GM21381 (cell line): ENCODE measurements around the gene LRP6.
A peak's percentile ranks its signal among the peaks of the same experiment; 100 is the strongest.
"Not testable (repeated sequence)": the region's sequence is repeated elsewhere in the genome, so short reads cannot be mapped to it uniquely, and the experiment has no call there.

Experiments used
- ATAC-seq: cut with Tn5 transposase; IDR thresholded peaks from one replicate; pipeline ENCODE4 v1.9.1; 2021; ENCODE audit warnings: mild to moderate bottlenecking, moderate library complexity; ENCODE audit not compliant: unreplicated experiment

Gene LRP6

DNA sequence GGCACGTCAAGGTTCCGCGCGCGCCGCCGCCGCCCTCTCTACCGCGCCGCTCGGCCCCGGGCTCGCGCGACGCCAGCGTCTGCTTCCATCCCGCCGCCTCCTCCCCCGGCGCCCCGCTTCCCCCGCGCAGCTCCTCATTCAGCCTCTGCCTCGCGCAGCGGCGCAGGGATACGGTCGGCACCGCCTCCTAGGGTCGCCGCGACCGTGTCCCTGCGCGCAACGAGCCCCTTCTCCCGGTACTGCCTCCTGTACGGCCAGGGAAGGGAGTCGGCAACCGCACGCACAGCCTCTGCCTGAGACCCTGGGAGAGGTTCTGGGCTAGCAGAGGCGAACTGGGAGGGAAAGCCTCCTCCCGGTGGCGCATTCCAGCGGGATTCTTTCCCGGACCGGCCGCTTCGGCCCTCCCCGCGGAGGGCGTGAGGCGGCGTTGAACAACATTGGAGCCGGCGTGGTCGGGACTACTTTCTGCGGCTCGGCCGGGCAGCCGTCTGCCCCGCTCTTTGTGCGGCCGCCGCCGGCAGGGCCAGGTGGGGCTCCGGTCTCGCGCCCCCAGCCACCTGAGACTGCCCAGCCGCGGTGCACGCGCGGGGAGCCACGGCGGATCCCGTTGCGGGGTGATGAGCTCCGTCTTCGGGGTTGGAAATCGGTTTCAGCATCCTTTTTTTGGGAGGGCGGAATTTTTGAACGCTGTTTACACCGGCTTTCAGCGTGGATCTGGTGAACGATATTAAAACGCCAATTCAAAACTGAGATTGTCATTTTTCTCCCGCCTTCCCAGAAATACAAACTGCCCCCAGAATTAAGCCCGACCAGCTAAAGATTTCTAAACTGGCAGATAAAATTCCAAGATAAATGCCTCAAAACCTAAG is at the start of gene LRP6:
Gene LRP6 (minus strand): TSS at position 172 of the 869 bp plus-strand sequence. CDS start 309 bp downstream, outside the sequence.
- ATAC-seq: peak; percentile 79

- ATAC-seq: no peak
Observed at GRCh38 chr12:12315838-12316237, 49.0 kb upstream of the LRP6 start.

DNA sequence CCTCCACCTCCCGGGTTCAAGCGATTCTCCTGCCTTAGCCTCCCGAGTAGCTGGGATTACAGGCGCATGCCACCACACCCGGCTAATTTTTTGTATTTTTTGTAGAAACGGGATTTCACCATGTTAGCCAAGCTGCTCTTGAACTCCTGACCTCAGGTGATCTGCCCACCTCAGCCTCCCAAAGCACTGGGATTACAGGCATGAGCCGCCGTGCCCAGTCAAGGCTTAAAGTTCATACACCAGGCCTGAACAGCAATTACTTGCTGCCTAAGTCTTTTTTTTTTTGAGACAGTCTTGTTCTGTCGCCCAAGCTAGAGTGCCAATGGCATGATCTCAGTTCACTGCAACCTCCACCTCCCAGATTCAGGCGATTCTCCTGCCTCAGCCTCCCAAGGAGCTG is 43.9 kb upstream of the LRP6 start:
- ATAC-seq: not testable (repeated sequence)

- no peak for ATAC-seq
Observed at GRCh38 chr12:12305568-12306300, 38.9 kb upstream of the LRP6 start.

DNA sequence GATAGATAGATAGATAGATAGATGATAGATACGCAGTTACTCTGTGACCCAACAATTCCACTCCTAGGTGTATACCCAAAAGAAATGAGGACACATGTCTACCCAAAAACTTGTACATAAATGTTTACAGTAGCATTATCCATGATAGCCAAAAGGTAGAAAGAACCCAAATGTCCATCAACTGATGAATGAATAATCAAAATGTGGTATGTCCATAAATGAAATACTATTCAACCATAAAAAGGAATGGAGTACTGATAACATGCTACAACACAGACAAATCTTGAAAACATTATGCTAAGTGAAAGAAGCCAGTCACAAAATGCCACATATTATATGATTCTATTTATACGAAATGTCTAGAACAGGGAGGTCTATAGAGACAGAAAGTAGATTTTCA is 36.1 kb upstream of the LRP6 start:
- no peak for ATAC-seq

GRCh38 chr12:12301122-12301521 is 34.3 kb upstream of the LRP6 start:
- ATAC-seq: no peak

DNA sequence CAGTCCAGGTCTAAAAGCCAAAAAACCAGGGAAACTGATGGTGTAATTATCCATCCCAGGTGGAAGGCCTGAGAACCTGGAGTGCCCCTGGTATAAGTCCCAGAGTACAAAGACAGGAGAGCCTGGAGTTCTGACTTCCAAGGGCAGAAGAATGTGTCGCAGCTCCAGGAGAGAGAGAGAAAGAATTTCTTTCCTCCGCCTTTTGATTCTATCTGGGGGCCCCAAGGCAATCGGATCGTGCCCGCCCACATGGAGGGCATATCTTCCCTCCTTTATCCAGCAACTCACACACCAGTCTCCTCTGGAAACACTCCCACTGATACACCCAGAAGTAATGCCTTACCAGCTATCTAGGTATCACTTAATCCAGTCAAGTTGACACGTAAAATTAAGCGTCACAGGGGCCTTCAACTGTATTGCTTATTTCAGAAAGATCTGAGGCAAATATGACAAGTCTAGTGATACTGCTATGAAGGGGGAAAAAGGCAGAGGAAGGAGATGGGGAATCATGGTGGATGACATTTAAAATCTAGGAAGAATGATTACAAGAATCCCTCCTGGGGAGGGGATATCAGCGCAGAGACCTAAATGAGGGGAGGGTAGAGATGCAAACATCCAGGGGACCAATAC is 30.5 kb upstream of the LRP6 start:
- ATAC-seq: no peak

- ATAC-seq: no peak
Observed at GRCh38 chr12:12294215-12295005, 27.6 kb upstream of the LRP6 start.

DNA sequence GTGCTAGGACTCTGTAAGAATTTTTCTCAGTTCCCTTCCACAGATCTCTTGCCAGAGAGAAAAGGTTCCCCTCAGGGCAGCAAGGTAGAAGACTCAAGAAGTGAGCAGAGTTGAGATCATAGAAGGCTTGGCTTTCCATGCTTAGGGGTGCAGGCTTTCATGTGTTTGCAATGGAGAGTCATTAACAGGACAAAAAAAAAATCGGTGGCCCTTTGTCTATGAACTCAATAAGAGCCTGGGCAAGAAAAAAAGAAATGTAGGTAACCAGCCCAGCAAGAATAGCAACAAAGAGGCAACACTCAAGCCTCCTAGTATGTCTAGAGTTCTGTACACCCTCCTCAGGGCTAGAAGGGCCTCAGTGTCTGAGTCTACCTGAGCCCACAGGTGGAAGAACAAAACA is 23.4 kb upstream of the LRP6 start:
- no peak for ATAC-seq

- no peak for ATAC-seq
Observed at GRCh38 chr12:12286441-12286840, 19.6 kb upstream of the LRP6 start.

DNA sequence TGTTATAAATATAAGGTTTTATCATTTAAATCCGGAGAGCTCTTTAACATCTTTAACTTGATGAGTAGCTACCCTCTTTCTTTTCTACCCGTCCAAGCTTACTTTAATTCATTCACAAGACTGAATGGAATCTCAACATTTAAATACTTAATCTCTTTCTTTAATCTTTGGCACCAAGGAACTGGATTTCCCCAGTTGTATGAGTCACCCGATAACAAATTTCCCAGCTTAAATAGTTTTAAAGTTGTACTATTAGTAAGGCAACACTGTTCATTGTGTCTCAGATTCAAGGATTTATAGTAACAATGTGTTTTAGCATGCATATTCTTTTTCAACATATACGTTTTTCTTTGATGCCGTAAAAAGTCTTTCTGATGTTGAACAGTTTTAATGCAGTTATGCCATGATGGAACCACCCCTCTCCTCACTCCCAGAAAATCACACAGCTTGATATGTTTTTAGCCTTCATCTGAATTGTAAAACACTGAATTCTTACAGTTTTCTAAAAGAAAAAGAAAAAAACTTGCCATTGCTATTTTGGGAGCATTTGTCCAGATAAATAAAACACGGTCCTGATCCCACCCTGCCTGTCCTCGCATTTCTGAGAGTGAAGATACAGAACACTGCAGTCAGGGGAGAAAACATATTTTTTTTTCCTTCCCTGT is 16.0 kb upstream of the LRP6 start:
- no peak for ATAC-seq

DNA sequence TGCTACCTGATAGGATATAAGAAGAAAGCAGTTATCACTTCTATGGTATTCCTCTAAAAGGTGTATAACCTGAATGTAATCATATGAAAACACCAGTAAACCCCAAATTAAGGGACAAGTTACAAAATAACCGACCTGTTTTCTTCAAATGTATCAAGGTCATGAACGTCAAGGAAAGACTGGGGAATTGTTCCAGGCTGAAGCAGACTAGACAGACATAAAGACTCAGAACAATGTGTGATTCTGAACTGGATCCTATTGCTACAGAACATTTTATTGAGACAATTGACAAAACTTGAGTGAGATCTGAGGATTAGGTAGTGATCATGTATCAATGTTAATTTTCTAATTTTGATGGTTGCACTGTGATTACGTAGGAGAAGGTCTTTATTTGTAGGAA is 15.4 kb upstream of the LRP6 start:
- no peak for ATAC-seq

DNA sequence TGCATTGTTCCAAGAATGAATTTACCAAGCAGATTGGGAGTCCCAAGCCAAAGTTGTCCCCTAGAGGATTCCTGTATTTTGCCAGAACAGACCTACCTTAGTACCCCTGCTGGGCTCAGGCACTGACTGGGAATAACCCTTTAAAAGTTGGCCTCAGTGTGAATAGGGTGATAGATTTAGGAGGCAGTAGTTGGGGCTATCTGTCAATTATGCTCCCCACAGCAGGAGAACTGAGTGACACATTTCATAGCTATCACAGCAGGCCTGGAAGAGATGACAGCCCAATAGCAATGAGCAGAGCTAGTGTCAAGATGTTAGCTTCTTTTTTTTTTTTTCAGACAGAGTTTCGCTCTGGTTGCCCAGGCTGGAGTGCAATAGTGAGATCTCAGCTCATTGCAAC is 14.3 kb upstream of the LRP6 start:
- ATAC-seq: no peak

DNA sequence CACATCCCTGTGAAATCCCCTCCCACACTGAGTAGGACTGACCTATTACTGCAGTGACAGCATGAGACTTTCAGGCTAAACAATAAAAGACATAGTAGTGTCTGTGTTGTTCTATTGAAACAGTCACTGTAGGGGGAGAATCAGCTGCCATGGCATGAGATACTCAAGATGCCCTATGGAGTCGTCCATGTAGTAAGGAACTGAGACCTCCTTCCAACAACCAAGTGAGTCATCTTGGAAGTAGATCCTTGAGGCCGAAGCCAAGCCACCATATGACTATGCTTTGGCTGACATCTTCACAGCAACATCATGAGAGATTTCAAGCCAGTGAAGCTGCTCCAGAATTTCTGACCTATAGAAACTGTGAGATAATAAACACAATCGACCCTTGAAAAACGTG is 12.1 kb upstream of the LRP6 start:
- ATAC-seq: no peak

DNA sequence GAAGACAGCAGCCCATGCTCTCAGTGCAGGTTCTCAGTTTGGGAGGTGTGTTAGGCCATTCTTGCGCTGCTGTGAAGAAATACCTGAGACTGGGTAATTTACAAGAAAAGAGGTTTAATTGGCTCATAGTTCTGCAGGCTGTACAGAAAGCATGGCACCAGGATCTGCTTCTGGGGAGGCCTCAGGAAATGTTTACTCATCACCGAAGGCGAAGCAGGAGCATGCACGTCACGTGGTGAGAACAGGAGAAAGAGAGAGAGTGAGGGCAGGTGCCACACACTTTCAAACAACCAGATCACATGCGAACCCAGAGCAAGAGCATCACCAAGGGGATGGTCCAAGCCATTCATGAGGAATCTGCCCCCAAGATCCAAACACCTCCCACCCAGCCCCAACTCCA is 9.0 kb upstream of the LRP6 start:
- no peak for ATAC-seq

DNA sequence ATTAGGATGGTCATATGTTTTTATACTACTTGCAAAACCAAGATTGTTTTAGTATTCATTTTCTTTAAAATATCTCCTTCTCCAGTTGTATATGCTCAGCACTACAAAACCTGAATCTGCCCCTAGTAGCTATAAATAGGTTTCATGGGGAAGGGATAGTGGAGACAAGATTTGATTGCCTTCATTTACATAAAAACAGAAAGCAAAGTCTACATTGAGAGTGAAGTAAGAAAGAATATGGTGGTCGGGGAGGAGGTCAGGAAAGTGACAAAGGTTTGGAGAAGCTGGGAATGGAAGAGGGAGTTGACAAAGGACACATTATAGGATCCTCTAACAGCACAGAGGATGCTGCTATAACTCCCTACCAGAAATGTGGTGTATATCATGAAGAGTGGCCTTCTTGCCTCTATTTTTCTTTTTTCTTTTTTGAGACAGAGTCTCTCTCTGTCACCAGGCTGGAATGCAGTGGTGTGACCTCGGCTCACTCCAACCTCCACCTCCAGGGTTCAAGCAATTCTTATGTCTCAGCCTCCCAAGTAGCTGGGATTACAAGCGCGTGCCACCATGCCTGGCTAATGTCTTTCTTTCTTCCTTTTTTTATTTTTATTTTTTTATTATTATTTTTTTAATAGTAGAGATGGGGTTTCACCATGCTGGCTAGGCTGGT is 6.6 kb upstream of the LRP6 start:
- no peak for ATAC-seq

DNA sequence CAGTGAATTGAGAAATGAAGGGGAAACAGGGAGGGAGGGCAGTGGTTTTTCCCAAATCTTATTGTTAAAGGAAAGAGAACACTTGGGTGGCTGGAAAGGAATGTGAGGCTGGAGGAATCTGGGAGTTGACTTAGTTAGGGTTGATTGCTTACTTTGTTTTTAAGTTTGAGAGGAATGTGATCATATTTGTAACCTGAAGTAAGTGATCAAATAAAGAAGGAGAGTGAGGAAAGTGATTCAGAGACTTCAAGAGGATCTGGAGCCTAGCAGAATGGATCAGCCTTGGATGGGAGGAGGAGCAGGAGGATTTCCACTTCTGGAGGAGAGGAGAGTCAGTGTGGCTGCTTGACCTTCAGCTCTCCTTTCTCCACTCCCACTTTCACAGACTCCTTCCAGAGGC is 6.0 kb upstream of the LRP6 start:
- no peak for ATAC-seq

- no peak for ATAC-seq
Observed at GRCh38 chr12:12270226-12270625, 3.4 kb upstream of the LRP6 start.

- ATAC-seq: no peak
Observed at GRCh38 chr12:12267742-12268200, 927 bp upstream of the LRP6 start.

- ATAC-seq: peak; percentile 17
Observed at GRCh38 chr12:12266389-12266872, 413 bp downstream of the LRP6 start.
